Left renal pelvis (tissue), 4 donors: ENCODE data around the gene ANXA5. TPM values are rescaled to one million over a fixed set of nuclear protein-coding genes. Genes with fewer than 3 reads are reported as not detected.

Experiments used
- DNase-seq, 4 donors: peaks; one replicate each; pipeline ENCODE4 v3.0.0-alpha.2; 2013; ENCODE audit warnings: low read depth in 4 of 4, low spot score in 3 of 4
- polyA plus RNA-seq, 4 donors: library from polyadenylated mRNA; unstranded; fragments of 120-200 nt; gene quantifications; one replicate each; pipeline ENCODE4 v1.2.1, GENCODE V29; 2013; ENCODE audit not compliant: insufficient read length in 4 of 4

ANXA5 gene
- polyA plus RNA-seq, 4 donors = 362 to 569 (median 471) TPM

- no peak for DNase-seq
Observed at GRCh38 chr4:121651597-121651996, 45.2 kb downstream of the ANXA5 start.

GRCh38 chr4:121650741-121651140 lies 46.0 kb downstream of the ANXA5 start:
- no peak for DNase-seq

- no peak for DNase-seq
Observed at GRCh38 chr4:121648516-121648915, 48.3 kb downstream of the ANXA5 start.

GRCh38 chr4:121642876-121643585 lies 53.7 kb downstream of the ANXA5 start:
- DNase-seq = no peak

DNA sequence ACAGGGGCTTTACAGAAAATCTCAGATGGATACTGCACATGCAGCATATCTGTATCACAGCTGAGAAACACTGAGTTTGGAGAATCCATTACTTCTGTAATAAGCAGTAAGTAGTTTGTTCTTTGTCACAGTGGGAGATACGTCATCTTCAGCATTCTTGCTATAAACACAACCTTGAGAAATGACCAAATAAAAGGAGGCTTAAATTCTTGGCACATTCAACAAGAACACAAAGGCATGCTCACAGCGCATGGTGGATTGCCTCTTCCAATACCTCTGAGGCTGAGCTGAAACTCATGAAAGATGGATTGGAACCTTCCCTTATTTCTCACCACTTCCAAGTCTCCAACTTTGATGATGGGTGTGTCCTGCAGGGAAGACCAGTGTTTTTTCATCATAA lies 54.5 kb downstream of the ANXA5 start:
- DNase-seq = no peak

DNA sequence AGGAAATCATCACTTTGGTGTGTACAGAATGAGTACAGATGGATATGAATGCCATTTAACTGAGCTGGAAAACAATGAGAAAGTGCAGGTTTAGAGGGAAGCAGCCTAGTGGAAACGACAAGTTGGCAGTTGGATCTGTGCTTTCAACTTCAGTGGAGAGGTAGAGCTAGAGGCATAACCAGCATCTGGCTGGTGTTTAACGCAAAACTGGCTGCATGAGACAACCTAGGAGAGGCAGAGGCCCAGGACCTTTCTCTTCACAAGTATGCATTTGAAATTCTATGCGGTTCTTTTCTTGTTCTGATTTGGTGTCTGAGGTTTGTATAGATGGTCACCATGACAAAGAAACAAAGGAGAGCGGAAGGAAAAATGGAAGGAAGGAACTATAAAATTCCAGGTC lies 63.1 kb downstream of the ANXA5 start:
- no peak for DNase-seq

DNA sequence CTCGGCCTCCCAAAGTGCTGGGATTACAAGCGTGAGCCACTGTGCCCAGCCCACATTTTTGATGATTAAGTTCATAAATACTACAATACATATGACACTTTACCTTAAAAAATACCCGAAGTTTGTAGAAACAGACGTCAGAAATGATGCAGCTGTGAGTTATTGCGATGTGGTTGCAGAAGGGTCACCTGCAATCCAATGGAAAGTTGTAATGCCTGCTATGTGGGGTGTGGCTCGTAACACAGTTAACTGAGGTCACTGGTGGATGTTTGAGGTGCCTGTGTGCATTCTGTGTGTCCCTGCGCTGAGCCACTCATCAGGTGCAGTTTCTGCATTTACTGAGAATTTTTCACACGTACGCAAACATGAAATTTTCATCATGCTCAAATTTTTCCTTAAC lies 64.1 kb downstream of the ANXA5 start:
- no peak for DNase-seq

Other genes starting within 250 kb of the ANXA5 start
- 1 to 10 TPM in 1 of 4 donors, under 1 TPM in 3; 0.34 to 1.3 (median 0.59) TPM for gene SMIM43, start 68.2 kb upstream of the ANXA5 start, polyA plus RNA-seq
- 10 to 100 TPM; 47.5 to 62.7 (median 52.2) TPM for gene EXOSC9, start 104.3 kb upstream of the ANXA5 start, polyA plus RNA-seq
- 10 to 100 TPM; 32.7 to 45.3 (median 33.9) TPM for gene CCNA2, start 126.9 kb upstream of the ANXA5 start, polyA plus RNA-seq
- 10 to 100 TPM; 22.8 to 27.0 (median 25.7) TPM for gene BBS7, start 173.5 kb upstream of the ANXA5 start, polyA plus RNA-seq